Measurements from ENCODE around the gene KRTAP12-4.

KRTAP12-4 gene

DNA sequence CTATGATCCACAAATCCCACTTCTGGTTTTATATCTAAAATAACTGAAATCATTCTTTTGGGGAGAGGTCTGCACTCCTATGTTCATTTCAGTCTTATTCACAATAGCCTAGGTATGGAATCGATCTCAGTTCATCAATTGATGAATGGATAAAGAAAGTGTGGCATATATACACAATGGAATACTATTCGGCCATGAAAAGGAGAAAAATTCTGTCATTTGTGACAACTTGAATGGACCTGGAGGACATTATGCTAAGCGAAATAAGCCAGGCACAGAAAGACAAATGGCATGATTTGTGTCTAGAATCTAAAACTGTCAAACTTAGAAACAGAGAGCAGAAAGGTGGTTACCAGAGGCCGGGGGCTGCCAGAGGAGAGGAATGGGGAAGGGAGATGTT, 48.0 kb downstream of the KRTAP12-4 start:
- no peak for DNase-seq

Data from DMS 273 treated with DMSO at 0.1 percent for 48 hours (cell line).